ENCODE data around the gene ACP6. TPM values are rescaled to one million over a fixed set of nuclear protein-coding genes. Genes with fewer than 3 reads are reported as not detected.

Gene ACP6
- total and polyA plus RNA-seq, 4 donors, result 9.6 to 25.3 (median 15.6) TPM

GRCh38 chr1:147634645-147635044 is 35.7 kb downstream of the ACP6 start:
- ATAC-seq (ENCODE audit: insufficient read depth, low FRiP score), result no peak
- H3K27me3 ChIP-seq (ENCODE audit: control insufficient read depth in 3 of 3, insufficient read depth in 3 of 3, low read length in 2 of 3), result no peaks in the 10 kb centered on the region
- DNase-seq, result no peak
- H3K36me3 ChIP-seq (ENCODE audit: control insufficient read depth in 4 of 4, insufficient read depth in 4 of 4, low read length in 4 of 4), result no peaks in the 10 kb centered on the region
- no peaks in the 10 kb centered on the region for H3K9me3 ChIP-seq (ENCODE audit: control insufficient read depth in 4 of 4, insufficient read depth in 3 of 4, low read length in 3 of 4)
- H3K4me1 ChIP-seq (ENCODE audit: control insufficient read depth in 5 of 5, insufficient read depth in 5 of 5, low read length in 5 of 5), result peaks cover 0 to 4% (median 0%) of the 10 kb centered on the region in 5 donors
- TF ChIP-seq CTCF (IDR thresholded peaks at IDR 0.05; ENCODE audit: control extremely low read depth, extremely low read depth), result no peak
- no peak overlapping the region for H3K9ac ChIP-seq (ENCODE audit: insufficient read depth in 1 of 2, low read length in 2 of 2)
- H3K27ac ChIP-seq (ENCODE audit: low read depth in 1 of 2, low read length in 1 of 2), result no peak overlapping the region
- no peak overlapping the region for H3K4me3 ChIP-seq

GRCh38 chr1:147633759-147634158 is 36.6 kb downstream of the ACP6 start:
- Histone ChIP-seq H3K4me1 (ENCODE audit: control insufficient read depth in 5 of 5, insufficient read depth in 5 of 5, low read length in 5 of 5) (peaks cover 0 to 4% (median 0%) of the 10 kb centered on the region in 5 donors), H3K27me3 (ENCODE audit: control insufficient read depth in 3 of 3, insufficient read depth in 3 of 3, low read length in 2 of 3) (no peaks in the 10 kb centered on the region), H3K9ac (ENCODE audit: insufficient read depth in 1 of 2, low read length in 2 of 2) (no peak overlapping the region), H3K36me3 (ENCODE audit: control insufficient read depth in 4 of 4, insufficient read depth in 4 of 4, low read length in 4 of 4) (no peaks in the 10 kb centered on the region), H3K9me3 (ENCODE audit: control insufficient read depth in 4 of 4, insufficient read depth in 3 of 4, low read length in 3 of 4) (no peaks in the 10 kb centered on the region), H3K27ac (ENCODE audit: low read depth in 1 of 2, low read length in 1 of 2) (no peak overlapping the region), H3K4me3 (no peak overlapping the region)
- DNase-seq (no peak), ATAC-seq (ENCODE audit: insufficient read depth, low FRiP score) (no peak)
- no peak for TF ChIP-seq CTCF (IDR thresholded peaks at IDR 0.05; ENCODE audit: control extremely low read depth, extremely low read depth)
- WGBS, 2 donors, result 93 to 97% methylated on average over 1 of the region's 1 CpG

GRCh38 chr1:147631839-147632238 is 38.5 kb downstream of the ACP6 start:
- no peak for TF ChIP-seq CTCF (IDR thresholded peaks at IDR 0.05; ENCODE audit: control extremely low read depth, extremely low read depth)
- WGBS, 2 donors, result 90 to 92% methylated on average over 3 of the region's 3 CpGs

GRCh38 chr1:147630447-147630846 is 39.9 kb downstream of the ACP6 start:
- H3K27me3 ChIP-seq (ENCODE audit: control insufficient read depth in 3 of 3, insufficient read depth in 3 of 3, low read length in 2 of 3), result no peaks in the 10 kb centered on the region
- peaks cover 0 to 4% (median 0%) of the 10 kb centered on the region in 5 donors for H3K4me1 ChIP-seq (ENCODE audit: control insufficient read depth in 5 of 5, insufficient read depth in 5 of 5, low read length in 5 of 5)
- DNase-seq (no peak), ATAC-seq (ENCODE audit: insufficient read depth, low FRiP score) (no peak)
- no peaks in the 10 kb centered on the region for H3K9me3 ChIP-seq (ENCODE audit: control insufficient read depth in 4 of 4, insufficient read depth in 3 of 4, low read length in 3 of 4)
- 87 to 95% methylated on average over 6 of the region's 6 CpGs for WGBS, 2 donors
- H3K9ac ChIP-seq (ENCODE audit: insufficient read depth in 1 of 2, low read length in 2 of 2), result no peak overlapping the region
- TF ChIP-seq CTCF (IDR thresholded peaks at IDR 0.05; ENCODE audit: control extremely low read depth, extremely low read depth), result no peak
- no peak overlapping the region for H3K27ac ChIP-seq (ENCODE audit: low read depth in 1 of 2, low read length in 1 of 2)
- no peak overlapping the region for H3K4me3 ChIP-seq
- peaks cover 0 to 4% (median 0%) of the 10 kb centered on the region in 4 donors for H3K36me3 ChIP-seq (ENCODE audit: control insufficient read depth in 4 of 4, insufficient read depth in 4 of 4, low read length in 4 of 4)

More at GRCh38 chr1:147631839-147632238, 38.5 kb downstream of the ACP6 start:
- no peaks in the 10 kb centered on the region for H3K9me3 ChIP-seq (ENCODE audit: control insufficient read depth in 4 of 4, insufficient read depth in 3 of 4, low read length in 3 of 4)
- no peaks in the 10 kb centered on the region for H3K27me3 ChIP-seq (ENCODE audit: control insufficient read depth in 3 of 3, insufficient read depth in 3 of 3, low read length in 2 of 3)
- H3K27ac ChIP-seq (ENCODE audit: low read depth in 1 of 2, low read length in 1 of 2), result no peak overlapping the region
- H3K4me1 ChIP-seq (ENCODE audit: control insufficient read depth in 5 of 5, insufficient read depth in 5 of 5, low read length in 5 of 5), result peaks cover 0 to 4% (median 0%) of the 10 kb centered on the region in 5 donors
- no peak overlapping the region for H3K4me3 ChIP-seq
- no peak for ATAC-seq (ENCODE audit: insufficient read depth, low FRiP score)
- no peak overlapping the region for H3K9ac ChIP-seq (ENCODE audit: insufficient read depth in 1 of 2, low read length in 2 of 2)
- H3K36me3 ChIP-seq (ENCODE audit: control insufficient read depth in 4 of 4, insufficient read depth in 4 of 4, low read length in 4 of 4), result peaks cover 0 to 2% (median 0%) of the 10 kb centered on the region in 4 donors
- DNase-seq, result peak in 1 of 3 donors; percentile 12

All from lung (tissue), 12 donors.